Middle frontal gyrus (tissue), 1 donor: ENCODE results near the gene TNNI3K.

Experiments
- DNase-seq: peaks from one replicate; pipeline ENCODE4 v3.0.0-alpha.2; 2015; ENCODE audit warnings: low spot score; ENCODE audit errors: extremely low spot score

TNNI3K gene

DNA sequence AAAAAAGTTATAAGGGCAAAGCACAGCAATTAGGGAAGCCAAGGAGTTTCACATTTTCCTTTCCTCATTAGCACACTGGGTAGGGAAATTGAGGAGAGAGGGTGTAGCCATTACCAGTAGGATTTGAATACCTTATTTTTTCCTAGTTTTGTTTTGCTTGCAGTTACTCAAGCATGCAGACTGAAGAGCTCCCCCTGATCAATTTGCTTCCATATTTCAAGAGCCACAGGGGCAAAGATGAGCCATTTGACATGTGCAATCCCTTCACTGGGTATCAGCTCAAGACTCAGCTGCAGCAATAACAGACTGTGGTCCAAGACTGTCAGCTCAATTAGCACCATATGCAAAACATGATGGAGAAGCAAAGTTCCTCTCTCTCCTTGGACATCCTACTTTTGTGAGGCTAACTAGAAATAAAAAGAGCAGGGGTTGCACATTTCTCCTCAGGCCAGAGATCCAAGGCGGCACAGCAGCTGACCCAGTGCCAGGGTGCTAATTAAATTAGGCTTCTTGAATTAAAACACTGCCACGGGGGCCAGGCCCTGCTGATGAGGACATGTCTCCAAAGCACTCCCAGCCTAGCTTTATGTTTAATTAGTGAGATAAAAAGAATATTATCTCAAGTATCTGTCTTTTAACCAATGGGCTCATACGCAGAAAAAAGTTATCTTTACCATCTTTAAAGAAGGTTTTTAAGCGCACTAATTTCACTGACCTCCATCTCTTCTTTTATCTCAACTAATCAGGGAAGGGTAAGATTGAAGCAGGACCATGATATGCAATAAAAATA, 314.0 kb downstream of the TNNI3K start:
- DNase-seq, result no peak

DNA sequence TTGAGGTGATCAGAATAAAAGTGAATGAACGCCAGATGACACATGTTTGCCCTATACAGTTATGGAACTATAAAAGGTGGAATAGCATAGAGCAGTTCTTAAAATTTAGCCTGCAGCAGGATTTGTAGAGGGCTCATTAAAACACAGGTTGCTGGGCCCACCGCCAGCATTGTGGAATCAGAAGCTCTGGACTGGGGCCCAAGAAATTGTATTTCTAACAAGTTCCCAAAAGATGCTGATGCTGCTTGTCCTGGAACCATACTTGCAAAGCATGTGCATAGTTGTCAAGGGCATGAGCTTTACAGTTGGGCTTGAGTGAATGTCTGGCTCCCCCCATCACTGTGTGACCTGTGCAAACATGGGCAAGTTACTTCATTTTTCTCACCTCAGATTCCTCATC, 314.7 kb downstream of the TNNI3K start:
- no peak for DNase-seq

DNA sequence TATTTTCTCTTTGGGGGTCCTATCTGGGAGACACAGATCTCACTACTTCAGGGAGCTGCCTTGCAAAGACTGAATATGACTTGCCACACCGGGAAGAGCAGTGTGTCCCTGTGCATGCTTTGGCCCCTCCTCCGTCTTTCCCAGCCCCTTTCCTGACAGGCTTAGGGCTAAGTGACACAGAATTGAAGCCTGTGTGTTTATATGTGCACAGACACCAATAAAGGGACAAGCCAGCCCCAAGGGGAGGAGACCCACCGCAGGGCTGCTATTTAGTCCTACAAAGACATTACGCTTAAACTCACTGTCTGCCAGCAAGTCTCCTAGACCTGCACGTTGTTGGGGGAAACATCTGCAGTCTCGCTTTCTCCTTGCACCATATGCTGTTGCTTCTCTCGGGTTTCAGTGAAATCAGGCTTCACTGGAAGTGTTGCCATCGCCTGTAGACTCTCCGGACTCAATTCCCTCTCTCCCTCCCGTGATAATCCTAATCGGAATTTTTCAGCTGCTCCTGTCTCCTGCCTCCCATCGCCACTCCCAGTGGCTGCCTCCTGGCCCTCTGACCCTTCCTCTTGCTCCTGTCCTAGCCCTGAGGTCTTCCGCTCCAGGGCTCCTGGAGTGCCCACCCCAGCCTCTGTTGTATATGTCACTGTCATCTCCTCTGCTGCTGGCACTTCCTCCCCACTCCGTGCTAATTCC, 335.8 kb downstream of the TNNI3K start:
- DNase-seq, result no peak

DNA sequence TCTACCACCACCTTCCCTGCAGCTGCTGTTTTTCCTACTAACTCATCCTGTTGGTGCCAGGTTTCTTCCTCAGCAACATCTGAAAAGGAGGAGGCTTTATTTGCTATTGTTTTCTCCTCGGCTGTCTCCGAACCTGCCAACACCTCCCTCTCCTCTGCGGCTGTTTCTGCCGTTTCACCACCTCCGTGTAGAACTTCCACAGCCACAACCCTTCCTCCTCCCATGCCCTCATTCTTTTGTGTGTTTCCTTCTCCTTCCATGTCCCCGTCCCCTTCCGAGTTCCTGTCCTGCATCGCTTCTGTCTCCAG, 336.3 kb downstream of the TNNI3K start:
- DNase-seq, result no peak

DNA sequence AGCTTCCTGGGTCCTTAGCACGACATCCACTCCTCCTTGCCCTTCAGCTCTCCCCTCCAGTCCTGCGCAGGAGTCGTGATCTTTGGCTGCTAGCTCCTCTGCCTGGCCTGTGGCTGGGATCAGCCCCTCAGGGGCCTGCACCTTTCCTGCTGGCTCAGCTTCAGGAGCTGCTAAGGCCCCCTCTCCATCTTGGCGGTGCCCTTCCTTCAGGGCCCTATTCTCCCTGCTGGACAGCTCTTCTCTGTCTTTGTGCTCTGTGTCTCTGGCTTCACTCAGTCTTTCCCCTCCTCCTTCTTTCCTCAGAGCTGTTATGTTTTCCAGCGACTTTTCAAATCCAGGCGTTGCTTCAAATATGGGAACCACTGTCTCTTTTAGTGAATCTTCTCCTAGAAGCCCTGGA, 336.7 kb downstream of the TNNI3K start:
- DNase-seq, result no peak

DNA sequence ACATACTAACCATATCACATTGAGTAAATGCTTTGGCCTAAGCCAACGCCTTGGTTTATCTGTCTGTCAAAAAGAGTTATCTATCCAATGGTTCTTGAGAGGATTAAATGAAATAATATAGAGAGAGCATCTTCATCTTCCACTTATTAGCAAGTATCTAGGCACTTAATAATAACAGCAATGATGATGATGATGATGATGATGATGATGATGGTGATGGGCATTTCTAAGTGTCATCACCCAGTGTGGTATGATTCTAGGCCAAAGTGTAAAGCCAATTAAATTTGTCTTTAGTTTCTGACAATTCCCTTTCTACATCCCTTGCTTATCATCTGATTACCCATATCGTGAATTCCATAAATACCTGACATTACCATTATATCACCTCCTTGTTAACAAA, 342.9 kb downstream of the TNNI3K start:
- DNase-seq, result no peak

DNA sequence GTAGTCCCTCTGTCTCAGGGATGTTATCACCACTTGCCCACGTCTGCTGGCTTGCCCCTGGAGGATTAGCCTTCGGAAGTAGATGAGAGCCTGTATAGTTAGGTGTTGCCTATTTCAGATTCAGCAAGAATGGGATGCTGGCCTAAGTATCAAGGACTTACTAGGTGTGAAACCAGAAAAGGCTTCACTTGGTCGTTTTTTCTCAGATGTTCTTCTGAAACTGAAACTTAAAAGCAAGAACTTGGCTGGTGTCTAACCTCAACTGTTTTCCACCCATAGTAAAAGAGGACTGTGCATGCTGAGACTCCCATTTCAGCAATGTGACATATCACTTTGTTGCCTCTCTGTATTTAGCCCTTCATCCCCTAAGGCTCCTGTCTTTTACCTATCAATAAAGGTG, 344.2 kb downstream of the TNNI3K start:
- DNase-seq, result no peak

DNA sequence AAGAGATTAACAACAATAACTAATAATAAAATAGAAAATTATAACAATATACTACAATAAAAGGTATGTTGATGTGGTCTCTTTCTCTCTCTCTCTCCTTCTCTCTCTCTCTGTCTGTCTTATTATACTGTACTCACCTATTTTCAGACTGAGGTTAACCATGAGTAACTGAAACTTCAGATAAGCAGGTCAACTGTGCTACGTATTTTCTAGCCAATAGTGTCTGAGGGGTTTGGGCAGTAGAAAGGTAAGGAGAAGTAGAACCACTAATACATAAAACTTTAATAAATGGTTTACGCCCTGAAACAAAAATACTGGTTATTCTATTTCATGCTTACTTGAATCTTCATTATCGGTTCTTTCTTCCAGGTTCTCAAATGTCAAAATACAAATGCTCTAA, 348.2 kb downstream of the TNNI3K start:
- no peak for DNase-seq

DNA sequence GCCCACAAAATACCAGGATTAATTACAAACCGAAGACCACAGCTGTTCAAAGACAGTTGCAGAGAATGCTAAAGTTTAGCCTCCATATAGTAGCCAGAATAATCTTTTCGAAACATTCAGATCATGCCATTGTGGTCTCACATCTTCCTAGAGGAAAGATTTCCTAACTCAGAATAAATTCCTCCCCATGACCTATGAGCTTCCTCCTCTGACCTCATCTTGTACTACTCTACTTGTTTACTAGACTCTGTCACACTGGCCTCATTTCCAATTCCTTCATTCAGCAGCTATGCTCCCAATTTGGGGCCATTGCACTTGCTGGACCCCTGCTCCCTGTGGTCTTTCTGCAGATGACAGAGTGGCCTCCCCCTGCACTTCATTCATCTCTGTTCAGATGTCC, 349.0 kb downstream of the TNNI3K start:
- no peak for DNase-seq

DNA sequence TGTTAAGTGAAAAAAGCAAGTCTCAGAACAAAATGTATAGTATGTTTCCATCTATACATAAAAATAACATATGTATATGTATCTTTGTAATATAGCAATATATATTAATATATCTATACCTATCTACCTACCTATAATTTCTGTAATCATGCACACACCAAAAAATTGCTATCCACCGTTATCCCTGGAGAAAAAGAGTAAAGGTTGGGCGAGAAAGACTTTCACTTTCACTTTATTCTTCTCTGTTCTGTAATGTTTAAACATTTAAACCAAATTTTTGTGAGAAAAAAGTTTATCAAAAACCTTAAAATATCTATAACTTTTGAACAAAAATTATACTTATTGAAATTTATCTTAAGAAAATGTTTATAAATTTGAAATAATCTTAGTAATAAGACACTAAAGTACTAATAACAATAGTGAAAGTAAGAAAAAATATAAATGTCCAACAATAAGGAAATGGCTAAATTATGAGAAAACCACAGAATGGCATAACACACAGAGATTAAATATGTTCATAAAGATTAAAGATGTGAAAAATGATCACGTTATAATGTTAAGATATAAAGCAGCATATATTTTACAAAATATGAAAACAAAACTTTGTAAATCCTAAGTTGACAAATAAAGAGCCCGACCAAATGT, 351.2 kb downstream of the TNNI3K start:
- DNase-seq, result no peak

DNA sequence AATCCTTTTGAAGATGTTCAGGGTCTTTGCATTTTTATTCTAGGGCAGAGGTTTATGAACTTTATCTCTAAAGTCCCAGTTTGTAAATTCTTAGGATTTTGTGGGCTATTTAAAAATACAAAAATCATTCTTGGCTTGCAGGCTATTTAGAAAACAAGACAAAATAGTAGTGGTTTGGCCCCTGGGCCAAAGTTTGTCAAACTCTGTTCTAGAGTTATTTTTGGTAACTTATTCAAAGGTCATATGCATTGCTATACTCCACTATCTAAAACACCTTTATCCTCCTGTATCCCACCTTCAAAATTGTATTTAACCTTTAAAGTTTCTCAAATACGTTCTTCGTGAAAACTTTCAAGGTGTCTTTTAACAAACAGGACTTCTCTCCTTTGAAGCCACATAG, 352.7 kb downstream of the TNNI3K start:
- DNase-seq, result no peak

DNA sequence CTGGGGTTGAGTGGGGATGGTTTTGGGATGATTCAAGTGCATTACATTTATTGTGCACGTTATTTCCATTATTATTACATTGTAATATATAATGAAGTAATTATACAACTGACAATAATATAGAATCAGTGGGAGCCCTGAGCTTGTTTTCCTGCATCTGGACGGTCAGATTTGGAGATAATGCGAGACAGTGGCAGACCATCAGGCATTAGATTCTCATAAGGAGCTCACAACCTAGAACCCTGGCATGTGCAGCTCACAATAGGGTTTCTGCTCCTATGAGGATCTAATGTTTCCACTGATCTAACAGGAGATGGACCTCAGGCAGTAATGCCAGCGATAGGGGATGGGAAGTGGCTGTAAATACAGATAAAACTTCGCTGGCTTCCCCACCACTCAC, 355.1 kb downstream of the TNNI3K start:
- no peak for DNase-seq

DNA sequence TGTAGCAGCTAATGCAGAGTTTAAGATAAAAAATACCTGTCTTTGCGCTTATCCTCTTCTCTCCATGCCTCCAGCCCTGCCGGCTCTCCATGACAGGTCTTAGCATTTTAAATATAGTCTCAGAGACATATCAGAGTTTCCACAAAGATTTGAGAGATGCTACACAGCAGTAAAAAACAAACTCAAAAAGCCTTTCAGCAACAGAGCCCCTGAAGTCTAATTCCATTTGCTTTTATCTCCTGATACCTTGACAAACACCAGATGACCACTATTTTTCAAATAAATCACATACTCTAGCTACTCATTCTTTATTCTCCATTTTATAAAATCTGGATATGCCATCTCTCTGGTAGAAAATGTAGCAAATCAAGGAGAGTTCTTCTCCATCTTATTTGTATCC, 356.8 kb downstream of the TNNI3K start:
- no peak for DNase-seq

DNA sequence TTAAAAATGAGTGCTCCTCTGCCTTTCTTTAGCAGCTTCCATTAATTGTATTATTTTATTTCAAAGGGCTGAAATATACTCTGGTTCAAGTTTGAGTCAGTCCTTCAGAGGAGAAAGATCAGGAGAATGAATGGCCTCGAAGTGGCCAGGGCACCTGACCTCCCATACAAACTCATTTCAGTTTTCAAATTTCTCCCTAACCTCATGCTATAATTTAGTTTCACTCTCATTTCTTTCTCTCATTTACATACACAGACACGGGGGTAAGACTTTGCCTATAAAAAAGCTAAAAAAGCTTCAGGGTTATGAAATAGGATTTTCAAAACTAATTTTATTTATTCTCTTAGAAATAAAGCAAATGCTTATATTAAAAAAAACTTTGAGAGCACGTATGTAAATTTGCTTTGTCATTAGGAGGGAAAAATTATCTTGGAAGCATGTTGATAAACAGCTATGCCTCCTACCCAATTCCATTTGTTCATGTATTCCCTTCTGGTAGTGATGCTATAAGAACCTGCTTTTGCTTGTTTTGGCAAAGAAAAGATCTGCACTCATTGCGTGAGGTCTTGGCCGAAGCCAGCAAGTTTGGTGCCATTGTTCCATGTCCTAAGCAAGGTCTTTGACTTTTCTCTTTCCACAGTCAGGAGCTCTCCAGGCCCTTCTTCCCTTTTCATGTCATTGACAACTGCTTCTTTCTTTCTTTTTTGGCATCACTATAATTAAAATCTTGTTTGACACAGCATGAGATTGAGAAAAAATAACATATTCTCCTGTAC, 357.6 kb downstream of the TNNI3K start:
- no peak for DNase-seq
